Hepatocyte (in vitro differentiated cells): ENCODE data around the gene KCNQ4.

ENCODE experiments used
- CTCF ChIP-seq: fragments of 200-600 bp; sonication (generic); IDR thresholded peaks from 2 replicates; pipeline ENCODE4 v1.5.1; 2016; ENCODE audit warnings: antibody characterized with exemption, mild to moderate bottlenecking; ENCODE audit not compliant: poor library complexity
- EZH2 ChIP-seq: fragments of 200-600 bp; sonication (generic); IDR thresholded peaks from 2 replicates; pipeline ENCODE4 v1.6.1; 2016; ENCODE audit warnings: antibody characterized with exemption, mild to moderate bottlenecking, borderline replicate concordance

- no peak for TF ChIP-seq CTCF
- no peak for TF ChIP-seq EZH2
Measured at GRCh38 chr1:40823983-40824382, 40.4 kb downstream of the KCNQ4 start.
